ENCODE results near the gene TRAF2. TPM values are rescaled to one million over a fixed set of nuclear protein-coding genes. Genes with fewer than 3 reads are reported as not detected.

The TRAF2 gene
- total and polyA plus RNA-seq, 2 donors (not counting 1 experiment from before 2014, with no cell fraction given) = 25.5 to 54.5 TPM

- Mint-ChIP-seq H3K27ac (no peak overlapping the region), H3K4me3 (no peak overlapping the region), H3K9me3 (ENCODE audit: insufficient read depth) (no peaks in the 10 kb centered on the region), H3K27me3 (no peaks in the 10 kb centered on the region), H3K4me1 (no peaks in the 10 kb centered on the region)
- POLR2A ChIA-PET = interaction anchor here (0.7 to 1.1 kb wide), 2 partner anchors 9 to 129 kb away, joined by 4 to 6 read pairs; no protein-coding TSS in a partner anchor
- no peak for TF ChIP-seq EZH2 (IDR thresholded peaks at IDR 0.05; ENCODE audit: borderline replicate concordance, insufficient read depth, low read depth, low read length, poor library complexity, severe bottlenecking)
- no peak for TF ChIP-seq CTCF (IDR thresholded peaks at IDR 0.05)
- no peak overlapping the region for H3K4me2 ChIP-seq (replicated peaks; ENCODE audit: low read depth, low read length, poor library complexity, severe bottlenecking)
- no peak overlapping the region for H3K4me3 ChIP-seq (ENCODE audit: control extremely low read depth in 1 of 5, extremely low read depth in 1 of 5, insufficient read depth in 1 of 5, low read depth in 2 of 5, low read length in 4 of 5)
- intact Hi-C loops (cut with micrococcal nuclease) = no loop called here
- H3K36me3 ChIP-seq (replicated peaks in 1 of 2; ENCODE audit: control extremely low read depth in 1 of 2, control insufficient read depth in 1 of 2, extremely low read depth in 1 of 2, insufficient read depth in 2 of 2, low read length in 1 of 2) = peaks cover 0 to 23% of the 10 kb centered on the region in 2 experiments
- H3K79me2 ChIP-seq (ENCODE audit: control insufficient read depth, insufficient read depth, low read length) = peaks cover 2% of the 10 kb centered on the region
- H3K27me3 ChIP-seq (replicated peaks in 1 of 4; ENCODE audit: control extremely low read depth in 1 of 4, control insufficient read depth in 3 of 4, insufficient read depth in 4 of 4, low read length in 3 of 4) = no peaks in the 10 kb centered on the region
- no peak overlapping the region for H2AFZ ChIP-seq (ENCODE audit: insufficient read depth, low read depth, low read length, poor library complexity, severe bottlenecking)
- DNase-seq (no peak), ATAC-seq (ENCODE audit: low read depth) (no peak)
- CTCF ChIA-PET = interaction anchor here (1.3 kb wide), 1 partner anchor 88 kb away, joined by 4 read pairs; the partner anchor contains the start of gene AJM1
- H3K27ac ChIP-seq (ENCODE audit: low read length in 2 of 2) = no peak overlapping the region
- peaks cover 10% of the 10 kb centered on the region for H4K20me1 ChIP-seq (ENCODE audit: control insufficient read depth, insufficient read depth, low read length, poor library complexity, severe bottlenecking)
- no peak overlapping the region for H3K9ac ChIP-seq (ENCODE audit: low read length)
- 100% methylated on average over 1 of the region's 4 CpGs for WGBS (ENCODE audit: insufficient coverage)
- H3K9me3 ChIP-seq (ENCODE audit: control extremely low read depth in 1 of 3, control insufficient read depth in 2 of 3, insufficient read depth in 1 of 3, low read length in 2 of 3) = no peaks in the 10 kb centered on the region
- no peaks in the 10 kb centered on the region for H3K4me1 ChIP-seq (ENCODE audit: control insufficient read depth in 2 of 2, insufficient read depth in 2 of 2, low read length in 2 of 2)
These were observed 43.7 kb downstream of the TRAF2 start for GRCh38 chr9:136930014-136930413.

- Histone ChIP-seq H2AFZ (ENCODE audit: insufficient read depth, low read depth, low read length, poor library complexity, severe bottlenecking) (no peak overlapping the region), H3K79me2 (ENCODE audit: control insufficient read depth, insufficient read depth, low read length) (peaks cover 2% of the 10 kb centered on the region), H3K27ac (ENCODE audit: low read length in 2 of 2) (no peak overlapping the region), H3K9ac (ENCODE audit: low read length) (no peak overlapping the region), H3K4me3 (ENCODE audit: control extremely low read depth in 1 of 5, extremely low read depth in 1 of 5, insufficient read depth in 1 of 5, low read depth in 2 of 5, low read length in 4 of 5) (no peak overlapping the region), H4K20me1 (ENCODE audit: control insufficient read depth, insufficient read depth, low read length, poor library complexity, severe bottlenecking) (peaks cover 13% of the 10 kb centered on the region), H3K4me1 (ENCODE audit: control insufficient read depth in 2 of 2, insufficient read depth in 2 of 2, low read length in 2 of 2) (no peaks in the 10 kb centered on the region), H3K36me3 (replicated peaks in 1 of 2; ENCODE audit: control extremely low read depth in 1 of 2, control insufficient read depth in 1 of 2, extremely low read depth in 1 of 2, insufficient read depth in 2 of 2, low read length in 1 of 2) (peaks cover 0 to 7% of the 10 kb centered on the region in 2 experiments), H3K4me2 (replicated peaks; ENCODE audit: low read depth, low read length, poor library complexity, severe bottlenecking) (no peak overlapping the region), H3K9me3 (ENCODE audit: control extremely low read depth in 1 of 3, control insufficient read depth in 2 of 3, insufficient read depth in 1 of 3, low read length in 2 of 3) (no peaks in the 10 kb centered on the region), H3K27me3 (replicated peaks in 1 of 4; ENCODE audit: control extremely low read depth in 1 of 4, control insufficient read depth in 3 of 4, insufficient read depth in 4 of 4, low read length in 3 of 4) (no peaks in the 10 kb centered on the region)
- H3K4me1 Mint-ChIP-seq = no peaks in the 10 kb centered on the region
- H3K4me3 Mint-ChIP-seq = no peak overlapping the region
- intact Hi-C loops (cut with micrococcal nuclease) = no loop called here
- H3K27ac Mint-ChIP-seq = peak overlapping the region; percentile 72
- H3K9me3 Mint-ChIP-seq (ENCODE audit: insufficient read depth) = no peaks in the 10 kb centered on the region
- CTCF ChIA-PET = no interaction called here
- no peaks in the 10 kb centered on the region for H3K27me3 Mint-ChIP-seq
- no peak for DNase-seq
- TF ChIP-seq CTCF (IDR thresholded peaks at IDR 0.05) (no peak), EZH2 (IDR thresholded peaks at IDR 0.05; ENCODE audit: borderline replicate concordance, insufficient read depth, low read depth, low read length, poor library complexity, severe bottlenecking) (no peak)
- whole genome bisulfite sequencing (ENCODE audit: insufficient coverage) = no CpG with 5 or more reads among the region's 2 CpGs
- POLR2A ChIA-PET = no interaction called here
- ATAC-seq (ENCODE audit: low read depth) = no peak
These were observed 45.4 kb downstream of the TRAF2 start for GRCh38 chr9:136931611-136932130.
